RWPE1 (cell line): ENCODE measurements around the gene TENT5C.
A peak's percentile ranks its signal among the peaks of the same experiment; 100 is the strongest.

Source experiments
- CTCF ChIA-PET: fragments of 350-600 bp; sonication (Branson Sonifier 250); formaldehyde crosslinking; extraction: SDS; loops from one replicate; lab custom pipeline; 2021; lab: Yijun Ruan, JAX
- POLR2A ChIA-PET: fragments of 400-600 bp; formaldehyde crosslinking; extraction: SDS; loops from one replicate; lab custom pipeline; 2020; ENCODE audit warnings: antibody characterized with exemption; ENCODE audit not compliant: low non-redundant PET; lab: Yijun Ruan, JAX
- DNase-seq: peaks from one replicate; pipeline ENCODE4 v3.0.0; 2012; ENCODE audit warnings: low spot score
- H3K27ac ChIP-seq: fragments of 450-650 bp; 2 replicates; pipeline ENCODE4 v1.5.1; 2017
- CTCF ChIP-seq: fragments of 450-650 bp; conservative IDR thresholded peaks from 2 replicates; pipeline ENCODE4 v1.5.1; 2017; ENCODE audit warnings: low read depth, mild to moderate bottlenecking

The TENT5C gene

GRCh38 chr1:117600966-117601365 lies 4.9 kb upstream of the TENT5C start:
- no peak for DNase-seq
- TF ChIP-seq CTCF = no peak
- ChIA-PET POLR2A (no interaction called here), CTCF (interaction anchor here (0.6 to 0.9 kb wide), 2 partner anchors 9 to 65 kb away, joined by 4 read pairs; no protein-coding TSS in a partner anchor)
- no peak overlapping the region for H3K27ac ChIP-seq

GRCh38 chr1:117602862-117603261 lies 3.0 kb upstream of the TENT5C start:
- H3K27ac ChIP-seq = no peak overlapping the region
- POLR2A ChIA-PET = no interaction called here
- CTCF ChIA-PET = no interaction called here
- DNase-seq = no peak
- no peak for TF ChIP-seq CTCF

- ChIA-PET CTCF (interaction anchor here (1.7 kb wide), 1 partner anchor 149 kb away, joined by 9 read pairs; no protein-coding TSS in a partner anchor), POLR2A (no interaction called here)
- DNase-seq = peak; percentile 1
- H3K27ac ChIP-seq = peak overlapping the region; percentile 49; the same call in 1 of the 2 replicates
- TF ChIP-seq CTCF = no peak
Observed at GRCh38 chr1:117605164-117605773, 579 bp upstream of the TENT5C start.

- H3K27ac ChIP-seq = peak overlapping the region; percentile 24
Observed at GRCh38 chr1:117606649-117607430, 992 bp downstream of the TENT5C start.

GRCh38 chr1:117607471-117607870 lies 1.6 kb downstream of the TENT5C start:
- ChIA-PET CTCF (interaction anchor here (0.9 to 1.1 kb wide), 2 partner anchors 10 to 146 kb away, joined by 3 read pairs; no protein-coding TSS in a partner anchor), POLR2A (no interaction called here)
- no peak for DNase-seq
- no peak overlapping the region for H3K27ac ChIP-seq
- no peak for TF ChIP-seq CTCF

More at GRCh38 chr1:117606649-117607430, 992 bp downstream of the TENT5C start:
- POLR2A ChIA-PET = interaction anchor here (0.6 kb wide), 1 partner anchor 176 kb away, joined by 3 read pairs; no protein-coding TSS in a partner anchor
- DNase-seq = no peak
- TF ChIP-seq CTCF = no peak
- CTCF ChIA-PET = interaction anchor here (0.6 to 1.7 kb wide), 2 partner anchors 147 to 205 kb away, joined by 5 to 9 read pairs; no protein-coding TSS in a partner anchor

GRCh38 chr1:117608115-117608615 lies 2.3 kb downstream of the TENT5C start:
- CTCF ChIA-PET = interaction anchor here (0.6 to 1.1 kb wide), 3 partner anchors 9 to 213 kb away, joined by 3 read pairs; no protein-coding TSS in a partner anchor
- no peak for TF ChIP-seq CTCF
- no peak for DNase-seq
- POLR2A ChIA-PET = no interaction called here
- H3K27ac ChIP-seq = no peak overlapping the region
